Lower lobe of right lung (tissue), 2 donors: ENCODE measurements around the gene SLC25A44. TPM values are rescaled to one million over a fixed set of nuclear protein-coding genes. Genes with fewer than 3 reads are reported as not detected.

Experiments
- ATAC-seq, 2 donors: fragments of 200-7000 bp; cut with Tn5 transposase; one replicate each; pipeline ENCODE4 v1.9.1; 2020 to 2022; ENCODE audit warnings: mild to moderate bottlenecking in 2 of 2, moderate library complexity in 2 of 2
- DNase-seq: peaks from one replicate; pipeline ENCODE4 v3.0.0-alpha.2; 2020
- H3K27ac ChIP-seq: fragments of 200-600 bp; one replicate; pipeline ENCODE4 v1.8.0; 2022
- H3K27me3 ChIP-seq: fragments of 200-600 bp; one replicate; pipeline ENCODE4 v1.8.0; 2022; ENCODE audit warnings: low read depth
- H3K36me3 ChIP-seq: fragments of 200-600 bp; one replicate; pipeline ENCODE4 v1.8.0; 2022; ENCODE audit warnings: mild to moderate bottlenecking
- H3K4me1 ChIP-seq: fragments of 200-600 bp; one replicate; pipeline ENCODE4 v1.8.0; 2022
- H3K4me3 ChIP-seq: fragments of 200-600 bp; one replicate; pipeline ENCODE4 v1.8.0; 2022; ENCODE audit warnings: mild to moderate bottlenecking
- H3K9me3 ChIP-seq: fragments of 200-600 bp; one replicate; pipeline ENCODE4 v1.8.0; 2022
- CTCF ChIP-seq: fragments of 200-600 bp; IDR thresholded peaks from one replicate; pipeline ENCODE4 v1.8.0; 2022; ENCODE audit warnings: antibody characterized with exemption, mild to moderate bottlenecking
- intact Hi-C: fragments of 100-400 bp; cut with DNase I; formaldehyde crosslinking; loops from one replicate; pipeline ENCODE4 v1.11.0; 2022
- total RNA-seq: library from RNA; stranded (reverse); fragmentation: NEBNext Ultra II Directional; extraction: Animal tissue kit (Norgen Biotek cat#: 25700); gene quantifications from one replicate; pipeline ENCODE4 v1.2.1, GENCODE V29; 2021
- donor health status: DM: no; HTN: yes; CAD: no; lungs with severe emphysema.

The SLC25A44 gene
- total RNA-seq, 1 donor from 2014 or later, result 17.7 TPM

GRCh38 chr1:156203331-156203730 lies 9.4 kb downstream of the SLC25A44 start:
- Histone ChIP-seq H3K4me3 (no peak overlapping the region), H3K4me1 (peaks cover 18% of the 10 kb centered on the region), H3K27ac (no peak overlapping the region), H3K27me3 (no peaks in the 10 kb centered on the region), H3K9me3 (no peaks in the 10 kb centered on the region), H3K36me3 (peaks cover 75% of the 10 kb centered on the region)
- DNase-seq (no peak), ATAC-seq (no peak)
- intact Hi-C loops, result no loop called here
- TF ChIP-seq CTCF, result no peak

GRCh38 chr1:156204686-156205085 lies 10.8 kb downstream of the SLC25A44 start:
- intact Hi-C loops, result no loop called here
- Histone ChIP-seq H3K27me3 (no peaks in the 10 kb centered on the region), H3K36me3 (peaks cover 81% of the 10 kb centered on the region), H3K9me3 (no peaks in the 10 kb centered on the region), H3K27ac (no peak overlapping the region), H3K4me1 (peaks cover 18% of the 10 kb centered on the region), H3K4me3 (no peak overlapping the region)
- DNase-seq, result no peak
- no peak for TF ChIP-seq CTCF
- no peak for ATAC-seq

GRCh38 chr1:156211243-156211642 lies 17.3 kb downstream of the SLC25A44 start:
- intact Hi-C loops, result no loop called here
- Histone ChIP-seq H3K4me3 (no peak overlapping the region), H3K36me3 (peaks cover 61% of the 10 kb centered on the region), H3K9me3 (no peaks in the 10 kb centered on the region), H3K27me3 (no peaks in the 10 kb centered on the region), H3K4me1 (peaks cover 15% of the 10 kb centered on the region), H3K27ac (no peak overlapping the region)
- ATAC-seq (no peak), DNase-seq (no peak)
- TF ChIP-seq CTCF, result no peak

- no peak for DNase-seq
- Histone ChIP-seq H3K27me3 (no peaks in the 10 kb centered on the region), H3K27ac (peak overlapping the region; percentile 94), H3K4me3 (peak overlapping the region; percentile 71), H3K36me3 (peaks cover 52% of the 10 kb centered on the region), H3K4me1 (peaks cover 17% of the 10 kb centered on the region), H3K9me3 (no peaks in the 10 kb centered on the region)
- no peak for ATAC-seq
- no peak for TF ChIP-seq CTCF
- intact Hi-C loops, result no loop called here
These were observed 18.2 kb downstream of the SLC25A44 start for GRCh38 chr1:156212130-156212529.

- intact Hi-C loops, result no loop called here
These were observed 19.1 kb downstream of the SLC25A44 start, which contains the start of gene PMF1 for GRCh38 chr1:156212833-156213643. TSS of gene PMF1 (plus strand) at chr1:156213007. CDS start at chr1:156213016, 9 bp downstream.

More at GRCh38 chr1:156212833-156213643, 19.1 kb downstream of the SLC25A44 start, which contains the start of gene PMF1:
- DNase-seq (peak; percentile 98), ATAC-seq (peak; percentile 98 to 99)
- Histone ChIP-seq H3K9me3 (no peaks in the 10 kb centered on the region), H3K4me1 (peaks cover 26% of the 10 kb centered on the region), H3K27me3 (no peaks in the 10 kb centered on the region), H3K4me3 (peak within 1 kb of the TSS; percentile 71), H3K36me3 (peaks cover 43% of the 10 kb centered on the region), H3K27ac (peak within 1 kb of the TSS; percentile 94)
- no peak for TF ChIP-seq CTCF
